Measurements from ENCODE around the gene POMT2. TPM values are rescaled to one million over a fixed set of nuclear protein-coding genes. Genes with fewer than 3 reads are reported as not detected.

Gene POMT2
- total RNA-seq, 2 donors from 2014 or later = 15.5 to 18.0 TPM

Other genes with a start within 250 kb of the POMT2 start
- gene CIPC, start 222.6 kb downstream of the POMT2 start, total RNA-seq = 1 to 10 TPM; 5.4 to 9.6 TPM
- not detected for gene ZDHHC22, start 179.1 kb downstream of the POMT2 start, total RNA-seq
- 1 to 10 TPM in 1 of 2 donors, under 1 TPM in 1; 0.32 to 1.1 TPM for gene TMEM63C, start 139.1 kb downstream of the POMT2 start, total RNA-seq
- gene NGB, start 49.7 kb downstream of the POMT2 start, total RNA-seq = not detected
- gene GSTZ1, start 153 bp upstream of the POMT2 start, total RNA-seq = 10 to 100 TPM; 13.9 to 22.2 TPM
- 10 to 100 TPM; 15.2 to 32.9 TPM for gene TMED8, start 56.2 kb upstream of the POMT2 start, total RNA-seq
- gene SAMD15, start 56.5 kb upstream of the POMT2 start, total RNA-seq = under 1 TPM; 0.20 to 0.27 TPM
- under 1 TPM; 0.47 to 0.87 TPM for gene NOXRED1, start 102.6 kb upstream of the POMT2 start, total RNA-seq
- gene VIPAS39, start 136.7 kb upstream of the POMT2 start, total RNA-seq = 10 to 100 TPM; 14.7 to 21.5 TPM
- 100 to 1,000 TPM; 192 to 295 TPM for gene AHSA1, start 137.2 kb upstream of the POMT2 start, total RNA-seq
- 1 to 10 TPM in 1 of 2 donors, not detected in 1; 1.0 TPM for gene ISM2, start 177.9 kb upstream of the POMT2 start, total RNA-seq

Data from activated naive CD4-positive, alpha-beta T cell treated with anti-CD3 and anti-CD28 coated beads, Interleukin-2, amount 50 U/mL, for 72 hours (primary cell).